Osteoblast (primary cell): ENCODE measurements around the gene ZFYVE16. TPM values are rescaled to one million over a fixed set of nuclear protein-coding genes. Genes with fewer than 3 reads are reported as not detected.

Experiments used
- DNase-seq: peaks from one replicate; pipeline ENCODE4 v3.0.0; 2011; ENCODE audit warnings: low spot score, mixed read lengths; ENCODE audit not compliant: insufficient read length; ENCODE audit errors: missing footprints
- H2AFZ ChIP-seq: 2 replicates; pipeline ENCODE4 v1.6.0; 2011; ENCODE audit warnings: mild to moderate bottlenecking, low read length
- H3K27ac ChIP-seq: 2 replicates; pipeline ENCODE4 v1.5.1; 2011; ENCODE audit warnings: mild to moderate bottlenecking, low read depth, low read length, moderate library complexity
- H3K27me3 ChIP-seq: 2 replicates; pipeline ENCODE4 v1.6.0; 2012; ENCODE audit warnings: mild to moderate bottlenecking, control low read depth, inconsistent platforms, low read length, moderate library complexity; ENCODE audit not compliant: insufficient read depth
- H3K36me3 ChIP-seq: 2 replicates; pipeline ENCODE4 v1.5.1; 2011; ENCODE audit warnings: mild to moderate bottlenecking, low read length, control low read depth, moderate library complexity; ENCODE audit not compliant: insufficient read depth
- H3K4me1 ChIP-seq: 2 replicates; pipeline ENCODE4 v1.5.1; 2011; ENCODE audit warnings: mild to moderate bottlenecking, low read length, control low read depth, moderate library complexity; ENCODE audit not compliant: insufficient read depth
- H3K4me2 ChIP-seq: 2 replicates; pipeline ENCODE4 v1.6.0; 2011; ENCODE audit warnings: mild to moderate bottlenecking, low read length; ENCODE audit not compliant: insufficient read depth
- H3K4me3 ChIP-seq: fragments of 200-600 bp; sonication (generic); 3 replicates; pipeline ENCODE4 v1.5.1; 2012; ENCODE audit warnings: mild to moderate bottlenecking, low read length, inconsistent platforms; ENCODE audit not compliant: insufficient read depth
- H3K79me2 ChIP-seq: 2 replicates; pipeline ENCODE4 v1.6.0; 2012; ENCODE audit warnings: mild to moderate bottlenecking, low read length, control low read depth, inconsistent platforms; ENCODE audit not compliant: insufficient read depth
- H3K9me3 ChIP-seq: 2 replicates; pipeline ENCODE4 v1.5.1; 2011; ENCODE audit warnings: low read depth, low read length, control low read depth
- H4K20me1 ChIP-seq: 2 replicates; pipeline ENCODE4 v1.6.0; 2012; ENCODE audit warnings: mild to moderate bottlenecking, low read length, control low read depth; ENCODE audit not compliant: insufficient read depth
- total RNA-seq: library from RNA; depleted of rRNA; stranded (reverse); fragments of >200 nt; gene quantifications from 2 replicates; pipeline ENCODE4 v1.2.3, GENCODE V29; 2012
- TF ChIP-seq, protein P1 (sequence below): IDR thresholded peaks from 2 replicates; pipeline ENCODE4 v1.5.1; 2011; ENCODE audit warnings: mild to moderate bottlenecking, low read depth, low read length, moderate library complexity; ENCODE audit errors: extremely low read depth

Gene ZFYVE16
- total RNA-seq, 1 donor: 32.6 TPM

GRCh38 chr5:80474929-80475328 lies 67.1 kb downstream of the ZFYVE16 start:
- Histone ChIP-seq H3K4me2 (no peak overlapping the region), H4K20me1 (no peaks in the 10 kb centered on the region), H3K27me3 (no peaks in the 10 kb centered on the region), H3K4me3 (no peak overlapping the region), H3K9me3 (no peaks in the 10 kb centered on the region), H3K79me2 (no peaks in the 10 kb centered on the region), H3K4me1 (no peaks in the 10 kb centered on the region), H3K36me3 (peaks cover 29% of the 10 kb centered on the region), H3K27ac (no peak overlapping the region), H2AFZ (no peak overlapping the region)
- no peak for DNase-seq
- TF ChIP-seq, protein P1, sequence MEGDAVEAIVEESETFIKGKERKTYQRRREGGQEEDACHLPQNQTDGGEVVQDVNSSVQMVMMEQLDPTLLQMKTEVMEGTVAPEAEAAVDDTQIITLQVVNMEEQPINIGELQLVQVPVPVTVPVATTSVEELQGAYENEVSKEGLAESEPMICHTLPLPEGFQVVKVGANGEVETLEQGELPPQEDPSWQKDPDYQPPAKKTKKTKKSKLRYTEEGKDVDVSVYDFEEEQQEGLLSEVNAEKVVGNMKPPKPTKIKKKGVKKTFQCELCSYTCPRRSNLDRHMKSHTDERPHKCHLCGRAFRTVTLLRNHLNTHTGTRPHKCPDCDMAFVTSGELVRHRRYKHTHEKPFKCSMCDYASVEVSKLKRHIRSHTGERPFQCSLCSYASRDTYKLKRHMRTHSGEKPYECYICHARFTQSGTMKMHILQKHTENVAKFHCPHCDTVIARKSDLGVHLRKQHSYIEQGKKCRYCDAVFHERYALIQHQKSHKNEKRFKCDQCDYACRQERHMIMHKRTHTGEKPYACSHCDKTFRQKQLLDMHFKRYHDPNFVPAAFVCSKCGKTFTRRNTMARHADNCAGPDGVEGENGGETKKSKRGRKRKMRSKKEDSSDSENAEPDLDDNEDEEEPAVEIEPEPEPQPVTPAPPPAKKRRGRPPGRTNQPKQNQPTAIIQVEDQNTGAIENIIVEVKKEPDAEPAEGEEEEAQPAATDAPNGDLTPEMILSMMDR: no peak

DNA sequence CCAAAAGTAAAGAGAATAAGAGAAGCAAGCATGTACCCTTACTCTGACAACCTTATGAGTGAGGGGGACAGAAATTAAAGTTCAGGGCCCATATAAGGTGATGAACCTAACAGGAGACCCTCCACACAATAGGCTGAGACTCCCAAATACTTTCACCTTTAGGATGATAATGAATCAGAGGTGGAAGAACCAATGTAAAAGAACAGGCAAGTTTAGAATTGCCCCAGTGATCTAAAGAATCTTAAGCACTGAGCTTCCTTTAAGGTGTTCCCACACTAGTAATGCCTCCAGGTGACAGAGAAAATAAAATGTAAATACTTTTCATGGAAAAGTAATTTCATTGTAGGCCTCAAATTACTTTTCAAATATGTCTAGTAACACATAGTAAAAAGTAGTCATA lies 71.8 kb downstream of the ZFYVE16 start:
- no peak overlapping the region for H3K4me3 ChIP-seq
- no peaks in the 10 kb centered on the region for H3K4me1 ChIP-seq
- H3K27me3 ChIP-seq: no peaks in the 10 kb centered on the region
- no peak overlapping the region for H3K4me2 ChIP-seq
- DNase-seq: no peak
- no peaks in the 10 kb centered on the region for H4K20me1 ChIP-seq
- TF ChIP-seq, protein P1: no peak
- H3K36me3 ChIP-seq: peaks cover 20% of the 10 kb centered on the region
- no peaks in the 10 kb centered on the region for H3K9me3 ChIP-seq
- no peaks in the 10 kb centered on the region for H3K79me2 ChIP-seq
- H2AFZ ChIP-seq: no peak overlapping the region
- H3K27ac ChIP-seq: no peak overlapping the region

DNA sequence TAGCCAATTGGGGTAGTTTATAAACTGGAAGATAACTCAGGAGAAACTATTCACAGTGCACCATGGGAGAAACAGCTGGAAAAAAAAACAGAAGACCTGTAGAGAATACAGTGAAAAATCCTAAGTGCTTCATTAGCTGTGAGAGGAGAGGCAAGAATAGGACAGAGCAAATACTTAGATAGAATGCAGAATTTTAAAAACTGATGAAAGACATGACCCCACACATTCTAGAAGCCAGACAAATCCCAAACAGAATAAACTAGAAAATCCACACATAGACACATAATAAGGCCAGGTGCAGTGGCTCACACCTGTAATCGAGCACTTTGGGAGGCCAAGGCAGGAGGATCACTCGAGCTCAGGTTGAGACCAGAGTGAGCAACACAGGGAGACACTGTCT lies 72.5 kb downstream of the ZFYVE16 start:
- H3K9me3 ChIP-seq: no peaks in the 10 kb centered on the region
- TF ChIP-seq, protein P1: no peak
- no peaks in the 10 kb centered on the region for H3K4me1 ChIP-seq
- H3K27ac ChIP-seq: no peak overlapping the region
- H3K36me3 ChIP-seq: peaks cover 21% of the 10 kb centered on the region
- H4K20me1 ChIP-seq: no peaks in the 10 kb centered on the region
- H2AFZ ChIP-seq: no peak overlapping the region
- DNase-seq: no peak
- H3K4me2 ChIP-seq: no peak overlapping the region
- H3K27me3 ChIP-seq: no peaks in the 10 kb centered on the region
- H3K79me2 ChIP-seq: no peaks in the 10 kb centered on the region
- no peak overlapping the region for H3K4me3 ChIP-seq

DNA sequence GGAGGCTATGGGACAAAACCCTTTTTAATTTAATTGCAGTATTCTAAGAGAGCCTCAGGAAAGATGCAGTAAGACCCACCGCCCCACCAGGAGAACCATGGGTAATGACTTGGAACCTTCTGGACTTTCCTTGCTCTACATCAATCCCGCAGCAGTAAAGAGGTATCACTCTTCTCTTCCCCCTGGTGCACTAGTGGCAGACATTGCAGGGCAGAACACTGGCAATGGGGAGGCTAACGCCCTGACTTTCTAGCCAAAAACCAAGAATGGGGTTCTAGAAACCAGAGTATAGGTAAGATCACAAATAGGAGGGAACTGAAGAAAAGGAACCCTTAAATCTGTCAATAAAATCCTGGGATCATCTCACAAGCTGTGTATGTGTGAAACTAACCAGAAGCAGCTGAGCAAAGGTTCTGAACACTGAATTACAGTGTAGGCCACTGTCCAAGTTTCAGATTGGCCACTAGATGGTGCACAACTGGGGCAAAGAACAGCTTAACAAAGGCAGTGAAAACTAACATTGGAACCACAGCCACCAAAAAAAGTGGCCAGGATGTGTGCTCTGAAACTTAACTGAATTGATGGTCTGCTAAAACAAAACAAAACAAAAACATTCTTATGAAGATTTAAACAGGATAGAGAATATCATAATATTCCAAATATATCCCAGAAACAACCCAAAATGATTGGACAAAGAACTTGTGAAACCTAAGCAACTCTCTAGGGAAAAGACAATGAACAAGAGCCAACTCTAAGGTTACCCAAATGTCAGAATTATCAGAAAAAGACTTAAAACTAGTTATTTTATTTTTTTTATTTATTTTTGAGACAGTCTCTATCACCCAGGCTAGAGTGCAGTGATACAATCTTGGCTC lies 73.4 kb downstream of the ZFYVE16 start:
- peak; percentile 51 for DNase-seq
- H3K4me3 ChIP-seq: no peak overlapping the region
- H3K4me1 ChIP-seq: no peaks in the 10 kb centered on the region
- H3K4me2 ChIP-seq: no peak overlapping the region
- TF ChIP-seq, protein P1: peak; percentile 95
- H3K9me3 ChIP-seq: no peaks in the 10 kb centered on the region
- peaks cover 20% of the 10 kb centered on the region for H3K36me3 ChIP-seq
- H3K27ac ChIP-seq: no peak overlapping the region
- no peaks in the 10 kb centered on the region for H4K20me1 ChIP-seq
- no peaks in the 10 kb centered on the region for H3K27me3 ChIP-seq
- no peaks in the 10 kb centered on the region for H3K79me2 ChIP-seq
- no peak overlapping the region for H2AFZ ChIP-seq
